BE2C (cell line): Measurements from ENCODE around the gene SLC25A17.
"Not testable (repeated sequence)": the region's sequence is repeated elsewhere in the genome, so short reads cannot be mapped to it uniquely, and the experiment has no call there.

Experiments
- DNase-seq: peaks from one replicate; pipeline ENCODE4 v3.0.0-alpha.2; 2020
- H3K27me3 ChIP-seq: fragments of 250-450 bp; sonication (Bioruptor Pico); 2 replicates; pipeline ENCODE4 v1.5.1; 2020; ENCODE audit warnings: mild to moderate bottlenecking
- H3K36me3 ChIP-seq: fragments of 250-450 bp; sonication (Bioruptor Pico); 2 replicates; pipeline ENCODE4 v1.5.1; 2020; ENCODE audit warnings: mild to moderate bottlenecking
- H3K4me1 ChIP-seq: fragments of 250-450 bp; sonication (Bioruptor Pico); 2 replicates; pipeline ENCODE4 v1.5.1; 2020
- H3K4me3 ChIP-seq: 2 replicates; pipeline ENCODE4 v1.5.1; 2011; ENCODE audit warnings: low read depth, low read length
- H3K9me3 ChIP-seq: fragments of 250-450 bp; sonication (Bioruptor Pico); 2 replicates; pipeline ENCODE4 v1.5.1; 2020
- CTCF ChIP-seq: IDR thresholded peaks from 2 replicates; pipeline ENCODE4 v1.5.1; 2012; ENCODE audit warnings: mild to moderate bottlenecking, low read depth, low read length

SLC25A17 gene

GRCh38 chr22:40844951-40845350 is 25.8 kb upstream of the SLC25A17 start:
- TF ChIP-seq CTCF: no peak
- no peak overlapping the region for H3K4me3 ChIP-seq

DNA sequence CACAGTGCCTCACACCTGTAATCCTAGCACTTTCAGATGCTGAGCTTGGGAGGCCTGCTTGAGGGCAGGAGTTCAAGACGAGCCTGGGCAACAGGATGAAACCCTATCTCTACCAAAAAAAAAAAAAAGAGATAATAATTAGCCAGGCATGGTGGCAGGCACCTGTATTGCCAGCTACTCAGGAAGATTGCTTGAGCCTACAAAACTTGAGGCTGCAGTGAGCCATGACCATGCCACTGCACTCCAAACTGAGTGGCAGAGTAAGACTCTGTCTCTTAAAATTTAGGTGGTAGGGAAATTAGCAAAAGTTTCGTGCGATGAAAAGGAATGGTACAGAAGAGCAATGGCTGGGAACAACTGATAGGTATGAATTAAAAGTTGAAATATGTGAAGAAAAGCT is 19.3 kb upstream of the SLC25A17 start:
- Histone ChIP-seq H3K4me3 (no peak overlapping the region), H3K4me1 (no peaks in the 10 kb centered on the region), H3K27me3 (no peaks in the 10 kb centered on the region), H3K36me3 (peaks cover 88% of the 10 kb centered on the region), H3K9me3 (no peaks in the 10 kb centered on the region)
- TF ChIP-seq CTCF: no peak
- DNase-seq: no peak

More at GRCh38 chr22:40844951-40845350, 25.8 kb upstream of the SLC25A17 start:
- no peaks in the 10 kb centered on the region for H3K9me3 ChIP-seq
- no peak for DNase-seq
- peaks cover 92% of the 10 kb centered on the region for H3K36me3 ChIP-seq
- no peaks in the 10 kb centered on the region for H3K4me1 ChIP-seq
- H3K27me3 ChIP-seq: no peaks in the 10 kb centered on the region

DNA sequence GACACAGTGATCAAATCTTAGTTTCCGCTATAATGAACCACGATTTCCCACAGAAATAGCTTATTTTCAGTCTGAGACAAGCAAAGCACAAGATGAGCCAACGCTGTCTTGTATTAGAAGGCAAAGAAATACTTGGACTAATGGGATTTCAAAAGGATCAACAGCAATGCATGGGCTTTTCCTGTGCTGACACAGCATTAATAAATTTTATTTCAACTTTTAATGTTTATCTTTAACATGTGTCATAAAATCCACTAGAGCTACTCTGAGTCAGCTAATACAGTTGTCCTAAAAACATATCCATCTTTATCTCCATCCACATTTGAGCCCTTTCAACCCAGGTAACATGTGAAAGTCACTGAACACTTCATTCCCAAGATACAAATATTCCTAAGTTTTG is 15.5 kb upstream of the SLC25A17 start:
- DNase-seq: no peak
- Histone ChIP-seq H3K9me3 (no peaks in the 10 kb centered on the region), H3K4me1 (no peaks in the 10 kb centered on the region), H3K4me3 (no peak overlapping the region), H3K36me3 (peaks cover 93% of the 10 kb centered on the region), H3K27me3 (no peaks in the 10 kb centered on the region)
- TF ChIP-seq CTCF: no peak

GRCh38 chr22:40829131-40829530 is 10.0 kb upstream of the SLC25A17 start:
- TF ChIP-seq CTCF: no peak
- DNase-seq: no peak
- H3K9me3 ChIP-seq: no peaks in the 10 kb centered on the region
- peaks cover 84% of the 10 kb centered on the region for H3K36me3 ChIP-seq
- H3K27me3 ChIP-seq: no peaks in the 10 kb centered on the region
- H3K4me1 ChIP-seq: no peaks in the 10 kb centered on the region
- no peak overlapping the region for H3K4me3 ChIP-seq

DNA sequence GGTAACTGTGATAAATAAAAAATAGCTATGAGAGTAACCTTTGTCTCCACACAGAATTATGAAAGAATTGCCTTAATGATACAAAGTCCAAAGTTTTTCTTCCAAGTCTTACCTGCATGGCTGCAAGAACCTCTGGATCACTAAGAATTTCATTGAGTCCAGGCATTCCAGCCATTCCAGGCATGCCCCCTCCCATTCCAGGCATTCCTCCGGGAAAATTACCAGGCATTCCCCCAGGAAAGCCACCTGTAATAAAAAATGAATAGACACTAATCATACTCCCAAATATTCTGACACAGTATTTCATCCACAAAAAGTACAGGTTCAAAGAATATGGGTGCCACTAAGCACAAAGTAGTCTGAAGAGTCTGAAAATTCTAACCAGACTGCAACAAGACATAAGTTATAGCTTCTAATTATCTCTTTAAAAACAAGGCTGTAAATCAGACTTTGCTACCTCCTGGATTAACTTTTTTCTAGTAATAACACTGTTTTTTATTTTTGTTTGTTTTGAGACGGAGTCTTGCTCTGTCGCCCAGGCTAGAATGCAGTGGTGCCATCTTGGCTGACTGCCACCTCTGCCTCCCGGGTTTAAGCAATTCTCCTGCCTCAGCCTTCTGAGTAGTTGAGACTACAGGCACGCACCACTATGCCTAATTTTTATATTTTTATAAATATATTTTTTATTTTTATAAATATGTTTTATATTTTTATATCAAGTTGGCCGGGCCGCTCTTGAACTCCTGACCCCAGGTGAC is 8.0 kb upstream of the SLC25A17 start:
- TF ChIP-seq CTCF: no peak
- peaks cover 73% of the 10 kb centered on the region for H3K36me3 ChIP-seq
- H3K4me3 ChIP-seq: no peak overlapping the region

DNA sequence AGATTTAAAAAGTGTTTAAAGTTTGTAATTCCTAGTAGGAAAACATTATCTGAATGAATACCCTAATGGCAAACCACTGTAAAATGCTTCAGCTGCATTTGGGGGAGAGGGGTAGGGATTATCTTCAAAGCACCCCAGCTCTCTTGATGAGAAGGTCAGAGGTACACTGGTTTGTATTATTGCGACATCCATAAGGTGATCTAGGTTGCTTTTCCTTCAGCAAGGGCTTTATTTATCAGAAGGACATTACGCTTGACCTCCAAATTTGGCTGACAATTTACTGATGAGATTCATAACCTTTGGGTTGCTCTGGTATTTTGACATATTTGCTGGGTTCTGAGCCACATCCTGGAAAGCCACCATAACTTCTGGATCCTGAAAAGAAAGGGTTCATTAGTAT is 7.1 kb upstream of the SLC25A17 start:
- not testable (repeated sequence) for H3K27me3 ChIP-seq, H3K4me3 ChIP-seq, H3K9me3 ChIP-seq, H3K4me1 ChIP-seq, DNase-seq
- H3K36me3 ChIP-seq: peaks cover 64% of the 10 kb centered on the region

More for the DNA sequence above, 8.0 kb upstream of the SLC25A17 start:
- Histone ChIP-seq H3K4me1 (no peaks in the 10 kb centered on the region), H3K9me3 (no peaks in the 10 kb centered on the region), H3K27me3 (no peaks in the 10 kb centered on the region)
- no peak for DNase-seq

DNA sequence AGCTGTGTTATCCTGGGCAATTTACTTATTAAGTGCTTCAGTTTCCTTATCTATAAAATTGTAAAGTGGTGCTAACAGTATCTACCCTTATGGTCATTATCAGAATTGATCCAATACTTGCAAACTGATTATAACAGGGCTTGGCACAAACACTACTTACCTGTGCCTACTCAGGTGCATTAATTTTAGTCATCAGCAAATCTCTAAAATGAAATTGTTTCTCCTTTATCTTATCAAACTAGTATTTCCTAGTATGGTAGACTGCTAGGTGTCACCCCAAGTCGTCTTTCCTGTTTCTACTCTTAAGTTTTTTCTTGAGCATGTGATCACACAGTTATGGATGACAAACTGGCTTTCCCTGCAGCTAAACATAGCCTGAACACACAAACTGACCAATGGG is 4.3 kb upstream of the SLC25A17 start:
- TF ChIP-seq CTCF: no peak
- H3K36me3 ChIP-seq: peaks cover 39% of the 10 kb centered on the region
- DNase-seq: no peak
- H3K27me3 ChIP-seq: no peaks in the 10 kb centered on the region
- no peak overlapping the region for H3K4me3 ChIP-seq
- no peaks in the 10 kb centered on the region for H3K4me1 ChIP-seq
- no peaks in the 10 kb centered on the region for H3K9me3 ChIP-seq
